ENCODE data around the gene LAMA3. TPM values are rescaled to one million over a fixed set of nuclear protein-coding genes. Genes with fewer than 3 reads are reported as not detected.

The LAMA3 gene
- total RNA-seq, 1 donor from 2014 or later = 25.5 TPM

GRCh38 chr18:23875966-23876895 lies 187.0 kb downstream of the LAMA3 start:
- DNase-seq (ENCODE audit: low spot score) = no peak

- no peak for DNase-seq (ENCODE audit: low spot score)
Measured at GRCh38 chr18:23876921-23877320, 187.7 kb downstream of the LAMA3 start.

DNA sequence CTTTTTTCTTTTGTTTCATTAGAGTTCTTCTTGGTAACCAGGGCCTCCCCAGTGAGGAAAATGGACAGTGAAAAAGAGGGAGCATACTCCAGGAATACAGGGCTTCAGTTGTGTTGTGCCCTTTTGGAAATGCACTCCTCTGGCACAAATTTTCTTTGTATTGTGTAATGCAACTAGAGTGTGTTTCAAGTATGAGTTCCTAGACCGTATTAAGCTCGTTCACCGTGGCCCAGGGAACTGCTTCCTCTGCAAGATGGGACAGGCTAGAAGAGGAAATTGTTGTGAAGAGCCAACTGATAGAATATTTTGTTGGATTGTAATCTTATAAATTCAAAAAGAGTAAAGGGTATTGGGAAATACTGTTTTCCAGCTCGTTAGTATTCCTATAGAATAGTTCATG lies 188.1 kb downstream of the LAMA3 start:
- DNase-seq (ENCODE audit: low spot score) = no peak

DNA sequence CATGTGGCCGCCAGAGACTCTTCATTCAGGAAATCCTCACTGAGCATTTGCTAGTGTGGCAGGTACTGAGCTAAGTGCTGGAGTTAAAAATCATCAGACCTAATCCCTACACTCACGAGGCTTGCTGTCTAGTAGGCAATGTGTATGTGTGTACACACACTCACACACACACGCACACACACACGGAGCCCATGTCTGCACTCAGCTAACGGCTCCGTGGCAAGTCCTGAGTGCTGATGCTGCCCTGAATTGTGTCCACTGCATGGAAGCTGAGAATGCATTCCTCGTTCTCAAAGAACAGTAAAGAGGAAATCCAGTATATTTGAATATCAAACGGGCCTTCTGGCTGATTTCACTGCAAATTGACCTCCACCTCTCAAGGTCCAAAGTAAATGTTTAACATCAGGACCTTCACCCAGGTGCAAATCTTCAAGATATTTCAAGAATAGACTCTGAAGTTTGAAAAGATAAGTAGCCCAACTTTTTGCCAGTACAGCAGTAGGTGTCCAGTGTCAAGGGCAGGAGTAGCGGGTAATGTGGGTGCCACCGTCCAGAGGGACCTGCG lies 189.2 kb downstream of the LAMA3 start:
- DNase-seq (ENCODE audit: low spot score) = no peak

GRCh38 chr18:23879126-23879525 lies 189.9 kb downstream of the LAMA3 start:
- DNase-seq (ENCODE audit: low spot score) = no peak

DNA sequence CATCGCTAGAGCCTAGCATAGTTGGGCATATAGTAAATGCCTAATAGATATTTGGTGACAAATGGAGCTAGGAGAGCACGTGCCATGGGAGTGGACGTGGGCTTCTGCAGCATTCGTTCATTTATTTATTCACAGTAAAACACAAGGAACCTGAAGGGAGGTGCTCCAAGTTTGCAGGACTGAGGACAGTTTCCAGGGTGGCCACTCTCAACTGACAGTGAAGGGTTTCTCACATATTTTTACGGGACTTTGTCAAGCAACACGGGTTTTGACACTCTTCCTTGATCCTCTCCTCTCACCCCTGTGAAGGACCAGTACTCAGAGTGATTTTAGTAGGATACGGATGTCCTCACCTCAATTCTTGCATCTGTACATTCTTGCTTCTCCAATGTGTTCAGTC lies 190.3 kb downstream of the LAMA3 start:
- no peak for DNase-seq (ENCODE audit: low spot score)

GRCh38 chr18:23879966-23880565 lies 190.8 kb downstream of the LAMA3 start:
- no peak for DNase-seq (ENCODE audit: low spot score)

DNA sequence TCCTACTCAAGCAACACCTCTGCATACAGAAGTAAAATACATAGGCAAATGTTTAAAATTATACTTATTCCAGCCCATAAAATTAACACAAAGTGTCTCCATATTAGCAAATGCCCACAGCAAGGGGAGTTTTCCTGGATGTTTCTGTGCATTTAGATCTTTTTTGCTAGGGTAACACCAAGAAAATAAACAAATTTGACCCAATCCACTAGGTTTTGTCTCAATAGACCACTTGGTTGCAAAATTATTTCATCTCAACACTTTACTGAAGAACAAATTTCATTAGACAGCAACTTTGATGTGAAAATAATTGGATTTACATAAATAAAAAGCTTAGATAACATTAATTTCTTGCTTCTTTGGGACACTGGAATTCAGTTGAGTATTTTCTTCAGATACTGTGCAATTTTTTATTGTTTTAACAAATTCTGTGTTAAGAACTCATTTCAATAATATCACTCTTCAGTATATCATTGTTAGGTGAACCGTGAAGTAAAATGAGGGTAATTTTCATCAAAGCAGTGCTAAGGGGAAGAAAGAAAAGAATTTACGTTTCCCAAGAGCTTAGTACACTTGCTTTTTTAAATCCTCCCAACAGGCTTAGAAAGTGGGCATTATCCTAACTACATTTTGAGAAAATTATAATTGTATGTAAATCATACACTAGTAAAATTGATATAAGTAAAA lies 191.8 kb downstream of the LAMA3 start:
- no peak for DNase-seq (ENCODE audit: low spot score)

GRCh38 chr18:23881778-23882177 lies 192.5 kb downstream of the LAMA3 start:
- DNase-seq (ENCODE audit: low spot score) = peak; percentile 50

DNA sequence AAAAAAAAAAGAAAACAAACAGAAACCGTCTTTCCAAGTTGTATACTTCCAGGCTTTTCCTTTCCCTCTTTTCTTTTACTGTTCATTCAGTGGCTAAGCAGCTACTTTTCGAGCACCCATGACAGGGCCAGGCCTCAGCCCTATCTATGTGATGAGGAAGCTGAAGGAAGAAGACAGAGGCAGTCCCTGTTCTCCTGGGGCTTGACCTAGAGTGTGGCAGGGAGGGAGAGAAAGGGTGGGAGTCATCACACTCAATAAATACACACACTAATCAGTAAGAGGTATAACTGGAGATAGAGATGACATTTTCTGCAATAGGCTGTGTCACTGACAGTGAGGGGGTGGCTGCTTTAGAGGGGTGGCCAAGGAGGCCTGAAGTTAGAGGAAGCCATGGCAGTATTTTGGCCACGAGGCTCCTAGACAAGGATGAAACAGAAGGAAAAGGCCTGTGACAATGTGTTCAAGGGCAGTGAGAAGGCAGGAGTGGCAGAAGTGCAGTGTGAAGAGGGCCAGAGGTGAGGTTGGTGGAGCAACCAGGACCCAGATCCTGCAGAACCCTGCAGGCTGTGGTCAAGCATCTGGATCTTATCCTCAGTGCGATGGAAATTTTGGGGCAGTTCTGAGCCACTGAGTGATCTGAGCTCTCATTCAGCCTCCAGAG lies 193.5 kb downstream of the LAMA3 start:
- DNase-seq (ENCODE audit: low spot score) = no peak

- no peak for DNase-seq (ENCODE audit: low spot score)
Measured at GRCh38 chr18:23883277-23883790, 194.1 kb downstream of the LAMA3 start.

DNA sequence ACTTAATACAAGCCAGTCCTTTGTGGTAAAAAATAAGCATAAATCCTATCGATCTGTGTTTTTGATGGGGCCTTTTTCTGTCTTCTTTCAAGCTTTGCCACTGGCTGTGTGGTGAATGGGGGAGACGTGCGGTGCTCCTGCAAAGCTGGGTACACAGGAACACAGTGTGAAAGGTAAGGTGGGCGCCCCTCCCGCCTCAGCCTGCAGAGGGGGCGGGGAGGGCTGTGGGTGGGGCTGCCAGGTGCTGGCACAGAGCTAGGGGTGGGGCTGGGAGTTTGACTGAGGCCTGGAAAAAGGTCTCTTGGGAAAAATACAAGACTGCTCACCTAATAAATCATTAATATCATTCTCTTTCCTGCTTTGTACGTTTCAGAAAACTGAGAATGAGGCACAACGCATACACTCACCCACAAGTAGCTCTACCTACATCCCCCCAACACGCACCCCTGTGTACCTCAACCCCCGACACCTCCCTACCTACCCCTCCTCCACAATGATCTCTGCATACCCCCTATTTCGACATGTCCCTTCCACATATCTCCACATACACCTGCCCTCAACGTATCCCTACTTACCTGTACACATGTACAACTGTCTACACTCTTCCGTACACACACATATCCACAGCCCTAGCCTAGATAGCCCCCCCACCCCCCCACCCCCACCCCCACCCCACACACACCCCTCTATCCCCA lies 195.6 kb downstream of the LAMA3 start:
- peak; percentile 34 for DNase-seq (ENCODE audit: low spot score)

- no peak for DNase-seq (ENCODE audit: low spot score)
Measured at GRCh38 chr18:23885750-23886149, 196.5 kb downstream of the LAMA3 start.

- DNase-seq (ENCODE audit: low spot score) = no peak
Measured at GRCh38 chr18:23887035-23887434, 197.8 kb downstream of the LAMA3 start.

GRCh38 chr18:23887493-23887892 lies 198.2 kb downstream of the LAMA3 start:
- DNase-seq (ENCODE audit: low spot score) = no peak

DNA sequence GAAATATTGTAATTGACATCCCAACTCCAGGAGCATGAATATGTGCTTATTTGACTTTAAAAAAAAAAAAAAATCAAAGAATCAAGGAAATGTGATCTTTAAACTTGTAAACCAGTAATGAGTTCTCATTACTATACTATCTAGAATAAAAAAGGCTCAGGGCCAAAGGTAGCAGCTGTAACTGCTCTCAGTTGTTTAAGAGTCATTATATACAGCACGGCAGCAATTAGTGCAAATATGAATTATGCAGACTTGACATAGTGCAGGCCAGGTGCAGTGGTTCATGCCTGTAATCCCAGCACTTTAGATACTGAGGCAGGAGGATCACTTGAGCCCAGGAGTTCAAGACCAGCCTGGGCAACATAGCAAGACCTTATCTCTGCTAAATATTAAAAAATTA lies 199.6 kb downstream of the LAMA3 start:
- no peak for DNase-seq (ENCODE audit: low spot score)

DNA sequence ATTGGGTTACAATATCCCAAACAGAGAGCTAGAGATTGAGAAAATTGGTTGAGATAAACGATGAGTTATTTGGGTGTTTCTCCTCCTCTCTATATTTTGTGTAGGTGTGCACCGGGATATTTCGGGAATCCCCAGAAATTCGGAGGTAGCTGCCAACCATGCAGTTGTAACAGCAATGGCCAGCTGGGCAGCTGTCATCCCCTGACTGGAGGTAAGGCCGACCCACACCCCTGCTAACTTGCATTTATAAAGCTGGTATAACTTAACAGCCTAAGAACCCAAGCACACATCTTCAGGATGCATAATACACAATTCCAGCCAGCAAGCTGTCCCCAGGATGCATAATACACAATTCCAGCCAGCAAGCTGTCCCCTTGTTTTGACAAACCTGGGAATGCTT lies 200.7 kb downstream of the LAMA3 start:
- DNase-seq (ENCODE audit: low spot score) = no peak

DNA sequence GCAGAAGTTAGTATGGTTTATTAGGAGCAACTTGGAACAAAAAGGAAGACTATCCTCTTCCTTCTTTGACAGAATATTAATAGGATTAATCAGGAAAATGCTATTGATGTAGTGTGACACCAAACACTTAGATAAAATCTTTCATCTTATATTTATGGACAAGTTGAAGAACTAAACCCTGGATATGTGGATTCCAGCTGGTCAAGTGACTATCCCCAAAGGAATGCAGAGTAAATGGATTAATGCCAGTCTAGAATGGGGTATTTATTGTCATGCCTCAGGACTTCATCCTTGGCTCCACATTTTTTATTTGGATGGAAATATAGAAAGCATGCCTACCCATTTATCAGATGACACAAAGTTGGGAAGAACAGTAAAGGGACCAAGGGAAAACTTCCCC lies 201.3 kb downstream of the LAMA3 start:
- DNase-seq (ENCODE audit: low spot score) = no peak

- DNase-seq (ENCODE audit: low spot score) = no peak
Measured at GRCh38 chr18:23893653-23894052, 204.4 kb downstream of the LAMA3 start.

DNA sequence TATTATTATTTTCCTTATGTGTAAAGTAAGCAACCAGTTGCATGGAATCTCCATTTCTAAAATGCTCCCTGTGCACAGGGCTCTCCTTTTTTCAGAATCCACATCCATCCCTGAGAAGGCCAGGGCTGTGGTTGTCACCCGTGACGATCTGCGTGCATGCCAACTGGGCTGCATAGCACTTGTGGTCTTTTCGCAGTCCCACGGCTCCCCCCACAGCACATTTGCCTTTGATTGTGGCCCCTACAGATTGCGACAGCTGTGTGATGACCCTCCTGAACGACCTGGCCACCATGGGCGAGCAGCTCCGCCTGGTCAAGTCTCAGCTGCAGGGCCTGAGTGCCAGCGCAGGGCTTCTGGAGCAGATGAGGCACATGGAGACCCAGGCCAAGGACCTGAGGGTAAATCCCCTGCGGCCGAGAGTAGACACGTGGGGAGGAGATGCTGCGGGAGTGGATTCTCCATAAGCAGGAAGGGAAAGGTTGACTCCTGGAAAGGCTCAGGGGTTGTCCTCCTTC lies 205.5 kb downstream of the LAMA3 start:
- no peak for DNase-seq (ENCODE audit: low spot score)

GRCh38 chr18:23897291-23897690 lies 208.0 kb downstream of the LAMA3 start:
- DNase-seq (ENCODE audit: low spot score) = no peak
